ENCODE results near the gene GTSE1. TPM values are rescaled to one million over a fixed set of nuclear protein-coding genes. Genes with fewer than 3 reads are reported as not detected.

The GTSE1 gene
- total RNA-seq, 1 donor from 2014 or later: 0.20 TPM

DNA sequence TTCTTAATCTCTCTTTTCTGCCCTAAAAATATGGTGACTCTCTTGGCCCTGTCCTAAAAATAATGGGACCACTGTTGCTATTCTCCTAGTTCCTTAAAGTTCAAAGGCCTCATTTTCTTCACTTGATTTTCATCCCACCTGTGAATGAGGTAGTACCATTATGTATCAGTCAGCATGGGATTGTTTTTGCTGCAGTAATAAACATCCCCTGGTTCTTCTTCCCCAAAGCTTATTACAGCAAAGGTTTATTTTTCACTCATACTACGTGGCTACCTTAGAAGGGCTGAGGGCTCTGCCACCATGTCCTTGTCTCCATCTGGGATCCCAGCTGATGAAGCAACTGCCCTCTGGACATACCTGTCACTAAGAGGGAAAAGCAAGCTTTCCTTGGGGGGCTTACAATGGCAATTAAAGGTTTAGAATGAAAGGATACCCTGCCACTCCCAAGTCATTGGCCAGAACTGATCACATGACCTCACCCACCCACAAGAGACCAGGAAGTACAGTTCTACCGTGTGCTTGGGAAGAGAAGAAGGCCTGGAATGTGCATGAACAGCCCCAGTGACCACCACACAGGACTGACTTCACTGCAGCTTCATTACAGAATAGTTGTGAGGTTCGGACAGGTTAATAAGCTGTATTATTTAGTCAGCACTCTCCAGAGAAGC is 21.1 kb upstream of the GTSE1 start:
- no peak for DNase-seq (ENCODE audit: low read depth)

DNA sequence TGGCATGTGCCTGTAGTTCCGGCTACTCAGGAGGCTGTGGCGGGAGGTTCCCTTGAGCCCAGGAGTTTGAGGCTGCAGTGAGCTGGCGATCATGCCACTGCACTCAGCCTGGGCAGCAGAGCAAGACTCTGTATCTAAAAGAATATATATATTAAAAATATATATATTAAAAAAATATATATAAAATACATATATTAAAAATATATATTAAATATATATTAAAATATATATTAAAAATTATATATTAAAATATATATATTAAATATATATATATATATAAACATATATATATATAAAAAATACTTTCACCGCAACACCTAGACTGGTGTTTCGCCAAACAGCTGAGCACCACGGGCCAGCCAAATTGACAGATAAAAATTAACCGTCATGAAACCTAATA is 20.1 kb upstream of the GTSE1 start:
- DNase-seq (ENCODE audit: low read depth): no peak

DNA sequence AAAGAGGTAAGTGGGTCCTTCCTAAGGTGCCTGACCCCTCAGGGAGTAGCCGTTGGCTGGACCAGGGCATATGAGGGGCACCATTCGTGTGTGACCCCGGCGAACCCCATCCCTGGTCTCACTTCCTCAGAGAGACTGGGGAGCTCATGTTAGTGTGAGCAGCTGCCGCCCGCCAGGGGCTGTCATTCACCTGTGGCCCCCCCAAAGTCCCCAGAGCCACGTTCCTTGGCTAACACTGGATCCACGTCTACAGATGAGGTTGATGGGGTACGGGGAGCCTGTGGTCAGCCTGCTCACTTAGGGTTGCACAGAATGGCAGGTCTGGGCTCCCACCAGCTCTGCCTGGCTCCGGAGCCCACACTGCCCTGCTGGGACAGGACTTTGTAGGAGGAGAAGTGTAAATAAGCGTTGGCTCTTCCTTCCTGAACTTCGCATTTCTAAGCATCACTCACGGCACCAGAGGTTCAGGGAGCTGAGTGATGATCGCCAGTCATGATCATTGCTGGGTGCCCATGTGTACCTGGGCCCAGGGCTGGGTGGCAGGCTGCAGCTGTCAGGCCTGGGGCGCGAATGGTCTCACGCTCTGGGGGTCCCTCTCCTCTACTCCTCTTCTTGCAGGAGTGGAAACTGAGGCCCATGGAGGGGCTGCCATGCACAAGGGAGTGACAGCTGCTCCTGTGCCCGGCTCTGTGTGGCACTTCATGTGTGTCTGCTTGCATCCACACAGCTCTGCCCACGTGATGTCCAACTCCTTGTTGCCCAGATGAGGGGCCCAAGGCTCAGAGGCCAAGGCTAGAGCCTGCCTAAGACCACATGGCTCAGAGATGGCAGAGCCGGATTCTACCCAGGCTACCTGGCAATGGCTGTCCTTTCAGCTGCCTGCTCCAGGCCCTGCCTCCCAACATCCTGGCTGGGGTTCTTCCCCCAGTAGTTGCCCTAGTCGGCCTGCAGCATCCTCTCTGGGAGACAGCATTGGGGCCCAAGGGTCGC is 17.7 kb upstream of the GTSE1 start:
- DNase-seq (ENCODE audit: low read depth): no peak

DNA sequence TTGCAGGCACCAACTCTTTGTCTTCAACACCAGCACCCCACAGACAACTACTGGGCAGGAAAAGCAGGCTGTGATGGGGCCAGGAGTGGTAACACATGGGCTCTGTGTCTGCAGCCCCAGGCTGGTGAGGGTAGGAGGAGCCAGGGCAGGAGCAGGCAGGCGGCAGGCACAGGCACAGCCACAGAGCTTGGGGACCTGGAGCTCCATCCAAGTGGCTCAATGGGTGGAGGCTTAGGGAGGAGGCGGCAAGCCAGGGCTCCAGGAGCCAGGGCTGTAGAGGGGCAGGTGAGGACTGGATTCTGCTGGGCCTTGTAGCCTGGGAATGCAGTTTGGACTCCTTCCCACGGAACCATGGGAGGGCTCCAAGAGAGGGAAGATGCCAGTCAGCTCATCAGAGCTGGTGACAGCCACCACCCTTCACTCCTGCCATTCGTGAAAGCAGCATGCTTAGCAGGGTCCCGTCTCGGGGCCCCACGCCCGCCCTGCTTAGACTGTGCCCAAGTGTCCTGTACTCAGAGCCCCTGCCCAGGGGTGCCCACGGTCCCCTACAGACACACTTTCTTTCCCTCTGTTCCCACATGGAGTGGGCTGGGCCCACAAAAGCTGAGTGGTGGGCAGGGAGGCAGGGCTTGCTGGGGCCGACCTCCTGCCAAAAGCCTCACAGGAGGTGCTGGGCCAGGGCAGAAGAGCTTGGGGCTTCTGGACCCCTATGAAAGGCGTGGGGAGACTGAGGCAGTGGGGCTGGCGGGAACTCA is 16.4 kb upstream of the GTSE1 start:
- no peak for DNase-seq (ENCODE audit: low read depth)

DNA sequence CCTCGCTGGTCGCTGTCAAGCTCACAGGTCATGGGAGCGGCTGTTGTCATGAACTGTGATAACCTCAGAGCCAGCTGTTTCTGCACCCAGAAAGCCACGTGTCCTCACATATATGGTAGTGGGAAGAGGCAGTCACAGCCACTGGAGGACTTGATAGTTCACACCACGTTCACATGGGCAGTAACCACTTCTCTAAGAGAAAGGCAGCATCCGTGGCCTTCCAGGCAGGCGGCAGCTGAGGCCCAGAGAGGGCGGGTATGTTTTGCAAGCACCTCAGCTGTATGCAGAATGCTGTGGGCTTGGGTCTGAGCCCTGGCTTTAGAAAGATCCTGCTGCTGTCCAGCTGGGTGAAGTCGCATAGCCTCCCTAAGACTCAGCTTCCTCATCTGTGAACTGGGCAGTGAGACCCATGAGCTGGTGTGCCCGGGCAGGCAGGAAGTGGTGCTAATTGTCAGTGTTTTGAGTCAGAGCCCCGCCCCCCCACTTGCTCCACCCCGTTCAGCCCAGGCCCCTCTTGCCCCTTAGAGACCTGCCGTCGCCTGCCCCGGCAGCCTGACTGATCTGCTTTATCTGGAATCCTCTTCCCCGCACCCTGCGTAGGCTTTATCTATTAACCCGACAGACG is 15.6 kb upstream of the GTSE1 start:
- no peak for DNase-seq (ENCODE audit: low read depth)

DNA sequence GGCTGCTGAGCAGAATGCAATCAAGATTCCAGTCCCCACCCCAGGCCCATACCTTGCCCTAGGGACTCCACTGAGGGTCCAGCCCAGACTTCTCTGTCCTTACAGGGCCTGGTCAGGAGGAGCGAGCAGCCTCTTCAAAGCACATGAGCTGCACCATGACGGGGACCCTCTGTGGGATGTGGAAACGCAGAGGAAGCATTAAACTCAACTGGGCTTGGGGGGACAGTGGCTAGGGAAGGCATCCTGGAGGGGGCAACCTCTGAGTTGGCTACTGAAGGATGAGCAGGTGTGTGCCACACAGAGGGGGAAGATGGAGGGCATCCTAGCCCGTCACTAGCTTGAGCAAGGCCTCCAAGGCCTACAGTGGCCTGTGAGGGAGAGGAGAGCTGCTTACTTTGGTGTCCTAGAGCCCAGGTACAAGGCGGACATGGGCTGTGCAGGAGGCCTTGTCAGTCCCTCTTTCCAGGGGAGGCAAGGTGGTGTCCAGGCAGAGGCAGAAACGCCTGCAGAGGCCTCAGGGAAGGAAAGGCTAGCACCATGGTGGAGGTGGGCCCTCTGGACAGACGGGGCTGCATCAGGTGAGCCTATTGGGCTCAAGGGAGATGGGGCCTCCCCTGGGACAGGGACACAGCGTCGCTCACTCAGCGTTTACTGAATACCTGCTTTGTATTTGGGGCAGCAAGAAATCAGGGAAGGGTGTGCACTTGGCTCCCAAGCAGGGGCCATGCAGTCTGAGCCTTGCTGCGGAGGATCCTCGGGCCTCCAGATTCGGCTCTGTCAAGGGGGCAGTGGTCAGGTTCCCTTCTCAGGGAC is 14.6 kb upstream of the GTSE1 start:
- no peak for DNase-seq (ENCODE audit: low read depth)

DNA sequence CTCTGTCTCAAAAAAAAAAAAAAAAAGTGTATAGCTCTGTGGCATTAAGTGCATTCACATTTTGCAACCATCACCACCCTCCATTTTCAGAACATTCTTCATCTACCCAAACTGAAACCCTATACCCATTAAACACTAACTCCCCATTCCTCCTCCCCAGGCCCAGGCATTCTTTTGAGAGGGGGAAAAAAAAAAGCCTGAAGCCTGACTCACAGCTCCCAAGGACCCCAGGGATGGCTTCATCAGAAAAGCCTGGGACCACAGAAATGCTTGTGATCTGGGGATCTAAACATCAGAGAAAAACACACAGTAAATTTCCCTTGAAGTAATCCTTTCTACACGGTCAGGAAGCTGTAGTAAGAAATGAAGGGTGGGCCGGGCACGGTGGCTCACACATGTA is 10.7 kb upstream of the GTSE1 start:
- DNase-seq (ENCODE audit: low read depth): no peak

DNA sequence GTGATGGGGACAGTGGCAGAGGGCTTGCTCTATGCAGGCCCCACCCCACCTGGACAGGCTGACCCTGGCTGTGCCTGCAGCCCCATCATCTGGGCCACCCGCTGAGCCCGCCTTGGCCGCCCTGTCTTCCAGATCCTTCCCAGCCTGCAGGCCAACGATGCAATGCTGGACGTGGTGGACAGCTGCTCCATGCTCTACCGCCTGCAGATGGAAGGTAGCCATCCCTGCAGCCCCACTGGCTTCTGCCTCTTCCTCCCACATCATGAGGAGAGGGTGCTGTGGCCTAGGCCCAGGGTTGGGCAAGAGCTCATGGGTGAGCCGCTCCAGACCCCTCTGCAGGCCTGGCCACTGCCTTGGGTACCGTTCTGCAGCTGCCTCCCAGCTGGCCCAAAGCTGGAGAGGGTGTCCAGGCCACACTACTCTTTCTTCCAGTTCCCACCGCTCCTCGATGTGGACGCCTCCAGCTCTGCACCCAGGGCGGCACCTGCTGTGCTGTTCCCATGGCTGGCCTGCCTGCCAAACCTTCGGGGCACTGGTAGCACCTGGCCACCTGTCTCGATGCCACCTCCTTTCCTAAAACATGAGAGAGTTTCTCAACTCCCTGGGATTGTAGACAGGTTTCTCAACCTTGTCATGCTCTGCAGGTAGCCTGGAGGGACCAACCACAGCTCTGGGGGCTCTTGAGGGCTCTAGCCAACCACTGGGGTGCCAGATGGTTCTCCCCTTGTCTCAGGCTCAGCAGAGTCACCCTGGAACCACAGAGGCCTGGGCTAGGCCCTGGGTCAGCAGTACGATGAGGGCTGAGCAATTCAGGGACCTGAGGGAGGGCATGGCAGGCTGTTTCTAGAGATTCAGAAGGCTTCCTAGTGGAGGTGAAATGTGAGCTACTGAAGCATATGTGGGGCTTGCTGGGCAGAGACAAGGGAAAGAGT is 9.5 kb upstream of the GTSE1 start:
- DNase-seq (ENCODE audit: low read depth): no peak

DNA sequence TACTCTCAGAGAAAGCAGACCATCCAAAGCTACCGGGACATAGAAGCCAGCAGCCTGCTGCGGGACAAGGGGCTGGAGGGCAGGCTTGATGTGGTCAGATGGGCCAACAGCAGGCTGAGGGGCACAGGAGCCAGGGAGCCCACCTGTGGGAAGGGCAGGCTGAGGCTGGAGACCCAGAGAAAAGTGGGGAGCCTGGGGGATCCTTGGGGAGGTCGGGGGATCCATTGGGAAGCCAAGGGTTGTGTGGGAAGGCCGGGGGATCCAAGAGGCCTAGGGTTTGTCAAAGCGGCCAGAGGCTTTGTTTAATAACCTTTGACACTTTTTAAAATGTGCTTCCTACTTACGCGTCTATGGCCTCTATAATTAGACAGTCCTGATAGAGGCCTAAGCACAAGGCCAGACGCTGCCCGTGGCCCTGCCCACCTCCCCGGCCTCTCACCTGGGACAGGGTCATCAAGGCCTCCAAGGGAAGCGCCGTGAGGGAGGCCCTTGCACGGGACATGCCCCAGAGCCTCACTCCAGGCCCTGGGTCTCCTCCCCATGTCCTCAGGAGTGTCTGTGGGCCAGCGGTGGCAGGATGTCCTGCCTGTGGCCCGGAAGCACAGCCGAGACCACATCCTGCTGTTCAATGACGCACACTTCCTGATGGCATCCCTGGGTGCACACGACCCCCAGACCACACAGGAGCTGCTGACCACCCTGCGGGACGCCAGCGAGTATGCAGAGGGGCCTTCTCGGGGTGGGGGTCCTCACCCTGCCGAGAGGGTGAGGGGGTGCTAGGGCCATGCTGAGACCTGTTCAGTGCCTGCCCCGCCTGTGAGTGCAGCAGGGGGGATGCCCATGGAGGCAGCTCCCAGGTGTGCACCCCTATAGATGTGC is 8.6 kb upstream of the GTSE1 start:
- no peak for DNase-seq (ENCODE audit: low read depth)

DNA sequence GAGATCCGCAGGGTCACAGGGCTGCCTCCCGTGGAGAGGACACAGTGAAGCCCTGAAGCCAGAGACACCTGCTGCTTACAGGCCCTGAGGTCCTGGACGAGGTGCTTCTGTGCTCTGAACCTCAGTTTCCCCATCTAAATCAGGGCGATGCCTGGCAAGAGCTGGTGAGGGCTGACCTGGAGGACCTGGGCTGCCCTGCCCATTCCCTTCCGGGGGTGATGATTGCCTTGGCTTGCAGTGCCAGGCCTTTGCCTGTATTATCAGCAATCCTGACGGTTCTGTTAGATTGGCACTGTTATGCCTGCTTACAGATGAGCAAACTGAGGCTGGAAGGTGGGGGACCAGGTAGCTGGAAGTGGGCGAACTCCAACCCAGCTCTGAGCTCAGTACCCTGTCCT is 7.8 kb upstream of the GTSE1 start:
- DNase-seq (ENCODE audit: low read depth): no peak

DNA sequence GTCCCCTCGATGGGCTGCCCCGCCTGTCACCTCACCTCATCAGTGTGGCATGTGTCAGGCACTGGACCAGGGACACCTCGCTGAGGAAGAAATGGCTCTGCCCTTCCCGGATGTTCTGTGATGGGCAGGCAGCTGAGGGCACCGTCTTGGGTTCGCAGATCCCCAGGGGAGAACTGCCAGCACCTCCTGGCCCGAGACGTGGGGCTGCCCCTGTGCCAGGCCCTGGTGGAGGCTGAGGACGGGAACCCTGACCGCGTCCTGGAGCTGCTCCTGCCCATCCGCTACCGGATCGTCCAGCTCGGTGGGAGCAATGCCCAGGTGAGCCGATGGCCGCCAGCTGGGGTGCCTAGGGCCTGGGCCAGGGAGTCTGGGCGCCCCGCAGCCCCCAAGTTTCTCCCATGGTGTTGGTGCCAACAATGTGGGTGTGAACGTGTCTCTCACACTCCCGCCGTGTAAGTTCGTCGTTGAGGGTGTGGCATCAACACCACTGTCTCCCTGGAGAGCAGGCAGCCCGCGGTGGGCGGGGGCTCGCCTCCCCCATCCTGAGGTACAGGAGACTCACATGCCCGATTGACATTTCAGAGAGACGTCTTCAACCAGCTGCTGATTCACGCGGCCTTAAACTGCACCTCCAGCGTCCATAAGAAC is 7.3 kb upstream of the GTSE1 start:
- DNase-seq (ENCODE audit: low read depth): no peak

DNA sequence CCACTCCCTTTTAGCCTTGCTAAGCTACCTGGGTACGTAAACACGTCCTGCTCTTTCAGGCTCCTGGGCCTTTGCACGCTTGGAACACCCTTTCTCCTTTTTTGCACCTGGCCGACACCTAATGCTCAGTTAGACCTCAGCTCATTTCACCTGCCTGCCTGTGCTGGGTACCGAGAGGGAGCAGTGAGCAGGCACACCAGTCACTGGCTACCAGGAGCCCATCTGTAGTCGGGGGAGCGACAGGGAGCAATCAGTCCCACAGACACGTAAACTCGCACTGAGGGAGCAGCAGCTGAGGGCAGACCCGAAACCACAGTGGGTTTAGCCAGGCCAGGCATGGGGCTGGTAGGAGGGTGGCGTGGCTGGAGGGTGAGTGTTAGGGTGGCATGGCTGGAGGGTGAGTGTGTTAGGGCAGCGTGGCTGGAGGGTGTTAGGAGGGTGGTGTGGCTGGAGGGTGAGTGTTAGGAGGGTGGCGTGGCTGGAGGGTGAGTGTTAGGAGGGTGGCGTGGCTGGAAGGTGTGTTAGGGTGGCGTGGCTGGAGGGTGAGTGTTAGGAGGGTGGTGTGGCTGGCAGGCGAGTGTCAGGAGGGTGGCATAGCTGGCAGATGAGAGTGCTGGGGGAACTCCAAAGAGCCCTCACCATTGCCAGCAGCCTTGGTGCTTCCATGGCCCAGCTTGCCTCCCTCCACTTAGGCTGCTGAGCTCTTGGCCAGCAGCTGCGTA is 6.4 kb upstream of the GTSE1 start:
- no peak for DNase-seq (ENCODE audit: low read depth)

DNA sequence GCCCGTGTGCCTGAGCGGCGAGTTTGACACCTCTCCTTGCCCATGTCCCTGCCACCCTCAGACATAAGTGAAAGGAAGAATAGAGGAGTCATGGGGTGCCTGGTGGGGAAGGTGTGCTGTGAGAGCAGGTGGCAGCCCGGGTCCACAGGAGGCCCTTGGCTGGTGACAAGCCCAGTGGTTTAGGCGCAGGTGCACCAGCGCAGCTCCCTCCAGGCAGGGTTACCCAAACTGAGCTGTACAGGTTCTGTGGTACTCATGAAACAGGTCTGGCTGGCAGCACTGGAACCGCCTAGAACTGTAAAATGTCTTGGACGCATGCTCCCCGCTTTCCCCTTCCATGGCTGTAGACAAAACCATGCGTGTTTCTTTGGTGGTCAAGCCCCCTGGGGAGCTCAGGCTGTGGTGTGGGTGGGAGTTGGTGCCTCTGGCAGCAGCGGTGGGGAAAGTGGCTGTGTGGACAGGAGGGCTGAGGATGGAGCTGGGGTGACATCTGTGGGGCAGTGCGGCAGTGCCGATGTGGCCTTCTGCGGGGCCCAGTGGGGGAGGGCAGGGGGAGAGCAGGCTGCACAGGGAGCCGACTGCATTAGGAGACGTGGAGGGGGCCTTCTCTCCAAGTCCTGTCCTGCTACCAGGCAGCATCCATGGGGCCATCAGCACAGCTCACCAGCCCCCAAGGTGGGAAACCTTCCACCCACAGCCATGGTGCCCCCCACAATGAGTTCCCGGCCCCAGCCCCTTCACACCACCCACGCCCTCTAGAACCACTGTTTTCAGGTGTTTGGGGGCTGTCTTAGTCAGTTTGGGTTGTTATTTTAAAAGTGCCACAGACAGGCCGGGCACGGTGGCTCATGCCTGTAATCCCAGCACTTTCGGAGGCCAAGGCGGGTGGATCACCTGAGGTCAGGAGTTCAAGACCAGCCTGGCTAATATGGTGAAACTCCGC is 5.6 kb upstream of the GTSE1 start:
- DNase-seq (ENCODE audit: low read depth): no peak

DNA sequence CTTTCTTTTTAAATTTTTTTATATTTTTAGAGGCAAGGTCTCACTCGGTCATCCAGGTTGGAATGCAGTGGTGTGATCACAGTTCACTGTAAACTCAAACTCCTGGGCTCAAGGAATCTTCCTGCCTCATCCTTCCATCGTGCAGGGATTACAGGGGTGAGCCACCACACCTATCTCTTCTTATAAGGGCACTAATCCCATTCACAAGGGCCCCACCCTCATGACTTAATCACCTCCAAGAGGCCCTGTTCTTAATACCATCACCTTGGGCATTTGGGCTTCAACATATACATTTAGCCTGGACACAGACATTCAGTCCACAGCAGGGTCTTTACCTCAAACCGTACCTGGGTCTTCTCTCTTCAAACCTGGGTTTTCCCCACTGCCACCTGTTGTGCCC is 4.5 kb upstream of the GTSE1 start:
- DNase-seq (ENCODE audit: low read depth): no peak

DNA sequence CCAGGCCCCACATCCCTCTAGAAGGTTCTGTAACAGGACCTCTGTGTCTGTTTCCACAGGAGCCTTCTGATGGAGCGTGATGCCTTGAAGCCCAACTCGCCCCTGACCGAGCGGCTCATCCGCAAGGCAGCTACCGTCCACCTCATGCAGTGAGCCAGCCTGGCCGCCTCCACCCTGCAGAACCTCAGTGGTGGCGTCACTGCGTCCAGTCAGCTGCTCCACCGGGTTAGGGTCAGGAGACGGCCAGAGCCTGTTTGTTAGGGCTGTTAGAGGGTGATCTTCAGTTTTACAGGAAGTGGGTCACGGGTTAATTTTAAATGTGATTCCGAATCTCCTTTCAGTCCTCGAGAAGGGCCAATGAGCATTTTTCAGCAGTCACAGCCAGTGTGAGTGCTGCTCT is 3.9 kb upstream of the GTSE1 start:
- no peak for DNase-seq (ENCODE audit: low read depth)

DNA sequence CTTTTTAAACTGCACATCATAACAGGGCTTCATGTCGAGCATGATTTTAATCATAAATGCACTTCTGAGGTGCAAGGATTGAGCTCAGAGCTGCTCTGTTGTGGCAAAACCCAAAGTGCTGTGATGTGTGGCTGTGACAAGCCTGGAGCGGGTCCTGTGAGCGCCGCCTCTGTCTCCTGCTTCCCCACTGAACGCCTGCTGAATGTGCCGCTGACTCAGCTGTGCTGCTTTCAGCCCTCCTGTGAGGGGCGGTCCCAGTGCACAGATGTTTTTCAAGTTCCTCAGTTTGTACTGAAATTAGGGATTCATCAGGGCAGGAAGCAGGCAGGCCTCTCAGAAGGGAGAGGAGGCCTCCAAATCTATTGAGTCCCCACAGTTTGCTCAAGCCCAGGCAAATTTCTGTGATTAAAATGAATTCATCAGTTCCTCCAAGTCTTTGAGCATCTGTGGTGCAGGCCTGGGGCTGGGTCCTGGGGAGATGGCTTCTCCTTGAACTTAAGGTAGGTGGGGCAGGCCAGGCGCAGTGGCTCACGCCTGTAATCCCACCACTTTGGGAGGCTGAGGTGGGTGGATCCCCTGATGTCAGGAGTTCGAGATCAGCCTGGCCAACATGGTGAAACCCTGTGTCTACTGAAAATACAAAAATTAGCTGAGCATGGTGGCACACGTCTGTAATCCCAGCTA is 3.0 kb upstream of the GTSE1 start:
- DNase-seq (ENCODE audit: low read depth): no peak
